Mesendoderm (in vitro differentiated cells): Measurements from ENCODE around the gene PREX1.

Experiments
- DNase-seq: peaks from one replicate; pipeline ENCODE4 v3.0.0; 2013
- H2AK5ac ChIP-seq: 2 replicates; pipeline ENCODE4 v1.6.1; 2013; ENCODE audit warnings: low read length, inconsistent platforms
- H2BK120ac ChIP-seq: 2 replicates; pipeline ENCODE4 v1.6.1; 2013; ENCODE audit warnings: low read depth, mild to moderate bottlenecking, low read length, moderate library complexity, mixed read lengths
- H2BK15ac ChIP-seq: replicated peaks from 2 replicates; pipeline ENCODE4 v1.6.1; 2013; ENCODE audit warnings: low read depth, mild to moderate bottlenecking, moderate library complexity
- H2BK5ac ChIP-seq: 2 replicates; pipeline ENCODE4 v1.6.1; 2013; ENCODE audit warnings: low read length, inconsistent platforms
- H3K18ac ChIP-seq: 2 replicates; pipeline ENCODE4 v1.6.1; 2013; ENCODE audit warnings: mild to moderate bottlenecking, low read length, mixed read lengths
- H3K23ac ChIP-seq: one replicate; pipeline ENCODE4 v1.6.1; 2013; ENCODE audit warnings: low read length
- H3K27ac ChIP-seq: 2 replicates; pipeline ENCODE4 v1.5.1; 2013; ENCODE audit warnings: low read depth, mild to moderate bottlenecking, inconsistent platforms, low read length, moderate library complexity
- H3K27me3 ChIP-seq: 2 replicates; pipeline ENCODE4 v1.6.1; 2013; ENCODE audit warnings: low read length, control low read depth, mild to moderate bottlenecking, inconsistent platforms; ENCODE audit not compliant: insufficient read depth, poor library complexity
- H3K36me3 ChIP-seq: 2 replicates; pipeline ENCODE4 v1.6.1; 2013; ENCODE audit warnings: low read length, inconsistent platforms; ENCODE audit not compliant: control insufficient read depth, insufficient read depth
- H3K4ac ChIP-seq: one replicate; pipeline ENCODE4 v1.6.1; 2013; ENCODE audit warnings: low read depth, mild to moderate bottlenecking, low read length, moderate library complexity
- H3K4me1 ChIP-seq: 2 replicates; pipeline ENCODE4 v1.6.1; 2013; ENCODE audit warnings: low read depth, low read length, inconsistent platforms; ENCODE audit not compliant: control insufficient read depth
- H3K4me2 ChIP-seq: 2 replicates; pipeline ENCODE4 v1.6.1; 2013; ENCODE audit warnings: low read length
- H3K4me3 ChIP-seq: 2 replicates; pipeline ENCODE4 v1.5.1; 2013; ENCODE audit warnings: mild to moderate bottlenecking, low read length
- H3K56ac ChIP-seq: one replicate; pipeline ENCODE4 v1.6.1; 2013; ENCODE audit warnings: low read length
- H3K79me1 ChIP-seq: 2 replicates; pipeline ENCODE4 v1.6.1; 2013; ENCODE audit warnings: low read length, inconsistent platforms
- H3K79me2 ChIP-seq: 2 replicates; pipeline ENCODE4 v1.6.1; 2013; ENCODE audit warnings: mild to moderate bottlenecking, low read length; ENCODE audit not compliant: control insufficient read depth, insufficient read depth
- H3K9ac ChIP-seq: 2 replicates; pipeline ENCODE4 v1.6.1; 2013; ENCODE audit warnings: low read length, inconsistent platforms
- H4K5ac ChIP-seq: one replicate; pipeline ENCODE4 v1.6.1; 2013; ENCODE audit warnings: low read length
- H4K8ac ChIP-seq: one replicate; pipeline ENCODE4 v1.6.1; 2013; ENCODE audit warnings: low read depth, mild to moderate bottlenecking, control low read depth, low read length, moderate library complexity
- WGBS: extraction: QIAGEN DNeasy Blood & Tissue Kit; methylation state at CpG from one replicate; pipeline ENCODE4 v1.1.7; 2013; ENCODE audit warnings: low lambda C conversion rate, missing lambda C conversion rate; ENCODE audit not compliant: insufficient coverage; ENCODE audit errors: extremely low coverage; 5-methylcytosine and 5-hydroxymethylcytosine counted together

PREX1 gene

DNA sequence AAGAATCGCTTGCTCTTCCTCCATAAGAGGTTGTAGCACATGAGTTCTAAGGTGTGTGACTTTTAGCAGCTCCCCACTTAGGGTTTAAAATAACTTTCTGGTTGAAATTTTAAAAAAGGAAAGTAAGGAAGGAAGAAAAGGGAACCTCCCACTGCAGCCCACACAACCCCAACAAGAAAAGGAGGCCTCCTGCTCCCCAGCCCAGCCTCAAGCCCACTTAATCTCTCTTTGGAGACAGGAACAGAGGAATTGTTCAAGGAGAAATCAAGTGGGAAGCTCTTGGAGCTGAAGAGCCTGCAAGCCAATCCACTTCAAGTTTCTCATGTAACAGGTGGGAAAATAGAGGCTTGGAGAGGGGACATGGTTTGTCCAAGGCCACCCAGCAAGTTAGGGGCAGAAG is 39.1 kb upstream of the PREX1 start:
- H3K4me3 ChIP-seq = no peak overlapping the region
- no CpG with 5 or more reads among the region's 1 CpG for WGBS
- H3K79me2 ChIP-seq = no peaks in the 10 kb centered on the region
- no peak overlapping the region for H3K9ac ChIP-seq
- no peak overlapping the region for H2AK5ac ChIP-seq
- H2BK5ac ChIP-seq = no peak overlapping the region
- H3K36me3 ChIP-seq = no peaks in the 10 kb centered on the region
- no peak overlapping the region for H4K8ac ChIP-seq
- no peak overlapping the region for H3K18ac ChIP-seq
- DNase-seq = no peak
- H4K5ac ChIP-seq = no peak overlapping the region
- H3K4me2 ChIP-seq = no peak overlapping the region
- H3K27me3 ChIP-seq = no peaks in the 10 kb centered on the region
- no peaks in the 10 kb centered on the region for H3K79me1 ChIP-seq
- H2BK120ac ChIP-seq = no peak overlapping the region
- no peak overlapping the region for H3K4ac ChIP-seq
- no peak overlapping the region for H3K23ac ChIP-seq
- no peaks in the 10 kb centered on the region for H3K4me1 ChIP-seq
- H3K27ac ChIP-seq = no peak overlapping the region
- H2BK15ac ChIP-seq = no peak overlapping the region
- H3K56ac ChIP-seq = no peak overlapping the region

DNA sequence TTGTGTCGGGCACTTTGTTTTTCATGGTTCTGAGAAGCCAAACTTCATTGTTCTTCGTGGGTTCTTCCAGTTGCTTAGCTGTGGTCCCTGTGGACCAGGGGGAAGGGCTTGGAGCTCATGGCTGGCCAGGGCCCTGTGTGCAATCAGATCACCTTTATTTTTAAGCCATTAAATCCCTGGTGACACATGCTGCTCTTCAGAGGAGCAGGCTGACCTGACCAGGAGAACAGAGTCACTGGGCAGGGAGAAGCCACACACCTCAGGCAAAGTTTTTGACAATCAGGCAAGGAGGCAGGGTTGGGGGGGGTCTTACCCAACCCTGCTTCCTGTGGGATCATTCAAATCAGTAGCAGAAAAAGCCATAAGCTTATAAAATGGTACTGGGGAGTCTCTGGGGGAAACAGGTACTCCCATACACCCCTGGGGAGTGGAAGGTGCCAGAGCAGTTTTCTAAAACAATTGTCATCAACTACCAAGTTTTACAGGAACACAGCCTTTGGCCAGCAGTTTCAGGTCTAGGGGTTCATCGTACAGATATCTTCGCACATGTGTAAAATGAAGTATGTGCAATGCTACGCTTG is 37.0 kb upstream of the PREX1 start:
- H3K4ac ChIP-seq = no peak overlapping the region
- H3K18ac ChIP-seq = no peak overlapping the region
- DNase-seq = no peak
- no peaks in the 10 kb centered on the region for H3K36me3 ChIP-seq
- H2BK120ac ChIP-seq = no peak overlapping the region
- H3K27me3 ChIP-seq = no peaks in the 10 kb centered on the region
- no peak overlapping the region for H3K4me2 ChIP-seq
- H3K23ac ChIP-seq = no peak overlapping the region
- H3K27ac ChIP-seq = no peak overlapping the region
- H3K56ac ChIP-seq = peak overlapping the region; percentile 40
- H3K79me2 ChIP-seq = no peaks in the 10 kb centered on the region
- H4K5ac ChIP-seq = no peak overlapping the region
- H2BK5ac ChIP-seq = no peak overlapping the region
- WGBS = no CpG with 5 or more reads among the region's 5 CpGs
- H3K9ac ChIP-seq = no peak overlapping the region
- H3K4me1 ChIP-seq = no peaks in the 10 kb centered on the region
- H2BK15ac ChIP-seq = no peak overlapping the region
- no peak overlapping the region for H4K8ac ChIP-seq
- H3K4me3 ChIP-seq = no peak overlapping the region
- no peak overlapping the region for H2AK5ac ChIP-seq
- H3K79me1 ChIP-seq = no peaks in the 10 kb centered on the region

DNA sequence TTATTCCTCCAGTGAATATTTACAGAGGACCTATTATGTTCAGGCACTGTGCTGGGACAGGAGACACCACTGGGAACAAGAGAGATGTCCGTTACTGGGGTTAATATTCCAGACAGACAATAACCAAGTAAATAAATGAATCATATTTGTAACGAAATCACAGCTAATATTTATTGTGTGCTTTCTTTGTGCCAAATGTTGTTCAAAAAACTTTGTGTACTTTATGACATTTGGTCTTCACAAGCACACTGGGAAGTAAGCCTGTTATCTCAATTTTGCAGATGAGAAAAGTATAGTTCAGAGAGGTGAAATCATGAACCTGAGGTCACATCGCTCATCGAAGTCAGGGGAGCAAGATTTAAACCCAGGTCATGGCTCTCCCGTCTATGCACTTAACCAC is 36.5 kb upstream of the PREX1 start:
- H3K4ac ChIP-seq = no peak overlapping the region
- no peak overlapping the region for H3K18ac ChIP-seq
- no peak overlapping the region for H3K4me2 ChIP-seq
- no peak overlapping the region for H4K8ac ChIP-seq
- no peak overlapping the region for H2BK5ac ChIP-seq
- H3K27ac ChIP-seq = no peak overlapping the region
- H2BK15ac ChIP-seq = no peak overlapping the region
- no peak overlapping the region for H3K4me3 ChIP-seq
- no peaks in the 10 kb centered on the region for H3K79me1 ChIP-seq
- DNase-seq = no peak
- no peaks in the 10 kb centered on the region for H3K4me1 ChIP-seq
- no peaks in the 10 kb centered on the region for H3K27me3 ChIP-seq
- H3K9ac ChIP-seq = no peak overlapping the region
- no peaks in the 10 kb centered on the region for H3K36me3 ChIP-seq
- no peak overlapping the region for H2AK5ac ChIP-seq
- WGBS = no CpG with 5 or more reads among the region's 5 CpGs
- no peaks in the 10 kb centered on the region for H3K79me2 ChIP-seq
- H3K56ac ChIP-seq = peak overlapping the region; percentile 40
- H4K5ac ChIP-seq = no peak overlapping the region
- no peak overlapping the region for H3K23ac ChIP-seq
- H2BK120ac ChIP-seq = no peak overlapping the region

DNA sequence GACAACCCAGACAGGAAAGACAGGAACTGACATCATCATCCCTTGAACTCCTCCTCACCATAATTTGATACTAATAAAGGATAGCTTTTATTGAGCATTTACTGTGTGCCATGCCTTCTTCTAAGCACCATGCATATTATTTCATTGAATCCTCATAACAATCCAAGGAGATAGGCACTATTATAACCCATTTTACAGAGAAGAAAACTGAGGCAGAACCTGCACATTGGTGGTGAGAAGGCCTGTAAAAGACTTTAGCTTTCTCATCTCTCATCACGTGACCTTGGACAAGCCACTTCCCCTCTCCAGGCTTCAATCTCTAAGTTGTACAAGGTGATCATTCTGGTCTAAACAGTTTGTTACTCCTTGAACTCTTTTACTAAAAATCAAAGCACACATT is 34.5 kb upstream of the PREX1 start:
- no peaks in the 10 kb centered on the region for H3K79me2 ChIP-seq
- no peak overlapping the region for H2BK120ac ChIP-seq
- no peaks in the 10 kb centered on the region for H3K79me1 ChIP-seq
- no peak overlapping the region for H3K4me2 ChIP-seq
- DNase-seq = no peak
- no peak overlapping the region for H2BK5ac ChIP-seq
- no peak overlapping the region for H3K56ac ChIP-seq
- H4K8ac ChIP-seq = no peak overlapping the region
- peaks cover 5% of the 10 kb centered on the region for H3K4me1 ChIP-seq
- no peak overlapping the region for H3K18ac ChIP-seq
- no peak overlapping the region for H2BK15ac ChIP-seq
- no peak overlapping the region for H4K5ac ChIP-seq
- no peaks in the 10 kb centered on the region for H3K27me3 ChIP-seq
- no peak overlapping the region for H2AK5ac ChIP-seq
- no peak overlapping the region for H3K27ac ChIP-seq
- WGBS = no CpG with 5 or more reads among the region's 1 CpG
- no peak overlapping the region for H3K4ac ChIP-seq
- no peak overlapping the region for H3K4me3 ChIP-seq
- H3K23ac ChIP-seq = no peak overlapping the region
- H3K9ac ChIP-seq = no peak overlapping the region
- no peaks in the 10 kb centered on the region for H3K36me3 ChIP-seq

DNA sequence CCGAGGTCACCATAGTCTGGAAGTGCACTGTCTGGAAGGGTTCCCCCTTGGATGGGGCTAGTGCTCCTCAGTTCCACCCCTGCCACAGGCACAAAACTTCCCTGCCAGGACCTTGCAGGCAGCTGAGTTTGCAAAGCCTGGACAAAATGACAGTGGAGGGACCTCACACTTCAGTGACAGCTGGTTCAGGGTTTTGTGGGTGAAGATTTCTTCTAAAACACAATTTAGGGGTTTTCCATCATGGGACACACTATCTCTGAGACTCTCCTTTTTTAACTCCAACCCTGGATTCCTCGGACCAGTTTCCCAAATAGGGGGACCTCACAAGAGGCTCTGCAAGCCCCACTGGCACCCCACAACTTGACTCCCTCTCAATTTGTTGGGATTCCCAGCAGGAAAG is 33.6 kb upstream of the PREX1 start:
- H3K79me1 ChIP-seq = no peaks in the 10 kb centered on the region
- no peaks in the 10 kb centered on the region for H3K36me3 ChIP-seq
- no peak overlapping the region for H3K9ac ChIP-seq
- no peak overlapping the region for H2BK15ac ChIP-seq
- H2BK120ac ChIP-seq = peak overlapping the region; percentile 30
- H3K18ac ChIP-seq = peak overlapping the region; percentile 51
- no peak overlapping the region for H3K4me3 ChIP-seq
- no peaks in the 10 kb centered on the region for H3K79me2 ChIP-seq
- H2BK5ac ChIP-seq = no peak overlapping the region
- no peak overlapping the region for H3K27ac ChIP-seq
- H3K23ac ChIP-seq = no peak overlapping the region
- H4K5ac ChIP-seq = peak overlapping the region; percentile 40
- no CpG with 5 or more reads among the region's 2 CpGs for WGBS
- peak overlapping the region; percentile 68 for H3K56ac ChIP-seq
- no peak overlapping the region for H2AK5ac ChIP-seq
- H3K4me1 ChIP-seq = peaks cover 5% of the 10 kb centered on the region
- H3K4me2 ChIP-seq = no peak overlapping the region
- no peak overlapping the region for H3K4ac ChIP-seq
- DNase-seq = no peak
- H3K27me3 ChIP-seq = no peaks in the 10 kb centered on the region
- H4K8ac ChIP-seq = no peak overlapping the region
